Bronchial epithelial cell (primary cell): Measurements from ENCODE around the gene DDI1. TPM values are rescaled to one million over a fixed set of nuclear protein-coding genes. Genes with fewer than 3 reads are reported as not detected.

ENCODE experiments used
- DNase-seq: peaks from one replicate; pipeline ENCODE4 v3.0.0-alpha.2; 2010; ENCODE audit warnings: low read depth
- FAIRE-seq: peaks from 2 replicates; lab custom pipeline; 2011; peaks lifted over from hg19 to GRCh38; lab: Jason Lieb, UNC
- H3K27me3 ChIP-seq: 2 replicates; pipeline ENCODE4 v1.5.1; 2011; ENCODE audit warnings: low read length; ENCODE audit not compliant: control insufficient read depth, insufficient read depth
- H3K36me3 ChIP-seq: 2 replicates; pipeline ENCODE4 v1.5.1; 2011; ENCODE audit warnings: low read length; ENCODE audit not compliant: control insufficient read depth, insufficient read depth
- H3K4me3 ChIP-seq: 2 replicates; pipeline ENCODE4 v1.5.1; 2011; ENCODE audit warnings: mild to moderate bottlenecking, low read depth, low read length, control low read depth
- total RNA-seq: library from RNA; depleted of rRNA; stranded (reverse); fragments of >200 nt; gene quantifications from 2 replicates; pipeline ENCODE4 v1.2.1, GENCODE V29; 2014
- TF ChIP-seq, protein P1 (sequence below): IDR thresholded peaks from 2 replicates; pipeline ENCODE4 v1.5.1; 2011; ENCODE audit warnings: mild to moderate bottlenecking, moderate library complexity, low read length, control low read depth, inconsistent platforms; ENCODE audit not compliant: insufficient read depth, severe bottlenecking

DDI1 gene
- total RNA-seq, 1 donor from 2014 or later = not detected

DNA sequence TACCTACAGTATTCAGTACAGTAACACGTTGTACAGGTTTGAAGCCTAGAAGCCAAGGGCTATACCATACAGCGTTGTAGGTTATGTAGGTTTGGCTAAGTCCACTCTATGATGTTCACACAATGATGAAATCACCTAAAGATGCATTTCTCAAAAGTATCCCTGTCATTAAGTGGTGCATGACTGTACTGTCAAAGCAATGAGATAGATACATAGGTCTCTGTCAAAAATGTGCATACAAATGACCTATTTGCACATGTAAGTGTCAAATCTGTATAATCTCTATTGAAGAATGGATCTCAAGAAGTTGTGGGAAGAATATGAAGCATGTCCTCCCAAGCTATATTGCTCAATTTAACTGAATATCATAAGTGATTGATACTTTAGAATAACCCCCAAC lies 11.9 kb upstream of the DDI1 start:
- Histone ChIP-seq H3K36me3 (no peaks in the 10 kb centered on the region), H3K27me3 (no peaks in the 10 kb centered on the region), H3K4me3 (no peak overlapping the region)
- TF ChIP-seq, protein P1, sequence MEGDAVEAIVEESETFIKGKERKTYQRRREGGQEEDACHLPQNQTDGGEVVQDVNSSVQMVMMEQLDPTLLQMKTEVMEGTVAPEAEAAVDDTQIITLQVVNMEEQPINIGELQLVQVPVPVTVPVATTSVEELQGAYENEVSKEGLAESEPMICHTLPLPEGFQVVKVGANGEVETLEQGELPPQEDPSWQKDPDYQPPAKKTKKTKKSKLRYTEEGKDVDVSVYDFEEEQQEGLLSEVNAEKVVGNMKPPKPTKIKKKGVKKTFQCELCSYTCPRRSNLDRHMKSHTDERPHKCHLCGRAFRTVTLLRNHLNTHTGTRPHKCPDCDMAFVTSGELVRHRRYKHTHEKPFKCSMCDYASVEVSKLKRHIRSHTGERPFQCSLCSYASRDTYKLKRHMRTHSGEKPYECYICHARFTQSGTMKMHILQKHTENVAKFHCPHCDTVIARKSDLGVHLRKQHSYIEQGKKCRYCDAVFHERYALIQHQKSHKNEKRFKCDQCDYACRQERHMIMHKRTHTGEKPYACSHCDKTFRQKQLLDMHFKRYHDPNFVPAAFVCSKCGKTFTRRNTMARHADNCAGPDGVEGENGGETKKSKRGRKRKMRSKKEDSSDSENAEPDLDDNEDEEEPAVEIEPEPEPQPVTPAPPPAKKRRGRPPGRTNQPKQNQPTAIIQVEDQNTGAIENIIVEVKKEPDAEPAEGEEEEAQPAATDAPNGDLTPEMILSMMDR = no peak
- FAIRE-seq = no peak
- DNase-seq = no peak

DNA sequence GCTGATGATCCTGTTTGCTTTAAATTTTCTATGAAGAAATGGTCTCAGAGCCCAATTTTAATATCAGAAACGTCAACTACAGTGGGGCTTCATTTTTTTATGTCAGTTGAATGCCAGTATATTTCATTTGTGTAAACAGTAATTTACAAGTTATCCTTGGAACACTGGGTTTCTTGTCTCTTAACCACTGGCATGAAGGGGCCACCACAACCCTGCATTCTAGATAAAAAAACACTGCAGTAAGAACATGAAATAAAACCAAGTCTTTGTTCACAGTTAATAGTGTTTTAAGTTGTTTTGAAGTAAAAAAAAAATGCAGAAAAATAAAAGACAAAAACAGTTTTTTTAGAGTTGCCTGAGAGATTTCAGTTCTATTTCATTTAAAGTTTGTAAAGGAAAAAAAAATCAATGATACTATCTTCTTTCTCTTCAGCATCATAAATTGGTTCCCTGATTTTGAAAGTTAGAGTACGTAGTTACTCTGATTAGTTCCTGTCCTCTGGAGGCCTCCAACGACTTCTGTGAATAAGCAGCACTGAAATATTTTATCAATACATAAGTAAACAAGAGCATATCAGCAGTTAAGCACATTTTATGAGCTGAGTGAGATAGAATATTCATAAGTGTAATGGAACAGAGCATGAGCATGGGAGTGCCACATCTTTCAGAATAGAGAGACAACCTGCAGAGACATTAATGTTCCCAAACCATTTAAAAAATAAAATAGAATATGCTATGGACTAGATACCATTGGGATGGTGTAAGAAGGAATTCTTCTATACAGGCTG lies 7.8 kb upstream of the DDI1 start:
- Histone ChIP-seq H3K4me3 (no peak overlapping the region), H3K36me3 (no peaks in the 10 kb centered on the region), H3K27me3 (no peaks in the 10 kb centered on the region)
- FAIRE-seq = no peak
- no peak for DNase-seq
- TF ChIP-seq, protein P1 = no peak

- peak; percentile 86 for DNase-seq
- H3K27me3 ChIP-seq = no peaks in the 10 kb centered on the region
- H3K36me3 ChIP-seq = no peaks in the 10 kb centered on the region
- TF ChIP-seq, protein P1 = no peak
- H3K4me3 ChIP-seq = no peak overlapping the region
- FAIRE-seq = no peak
These were observed 3.3 kb upstream of the DDI1 start for GRCh38 chr11:104033134-104033533.

GRCh38 chr11:104033561-104033960 lies 2.9 kb upstream of the DDI1 start:
- no peak for FAIRE-seq
- TF ChIP-seq, protein P1 = no peak
- Histone ChIP-seq H3K4me3 (no peak overlapping the region), H3K36me3 (no peaks in the 10 kb centered on the region), H3K27me3 (no peaks in the 10 kb centered on the region)
- no peak for DNase-seq

GRCh38 chr11:104036995-104037394 lies 555 bp downstream of the DDI1 start:
- Histone ChIP-seq H3K36me3 (no peaks in the 10 kb centered on the region), H3K4me3 (no peak overlapping the region), H3K27me3 (no peaks in the 10 kb centered on the region)
- TF ChIP-seq, protein P1 = no peak
- FAIRE-seq (no peak), DNase-seq (no peak)

DNA sequence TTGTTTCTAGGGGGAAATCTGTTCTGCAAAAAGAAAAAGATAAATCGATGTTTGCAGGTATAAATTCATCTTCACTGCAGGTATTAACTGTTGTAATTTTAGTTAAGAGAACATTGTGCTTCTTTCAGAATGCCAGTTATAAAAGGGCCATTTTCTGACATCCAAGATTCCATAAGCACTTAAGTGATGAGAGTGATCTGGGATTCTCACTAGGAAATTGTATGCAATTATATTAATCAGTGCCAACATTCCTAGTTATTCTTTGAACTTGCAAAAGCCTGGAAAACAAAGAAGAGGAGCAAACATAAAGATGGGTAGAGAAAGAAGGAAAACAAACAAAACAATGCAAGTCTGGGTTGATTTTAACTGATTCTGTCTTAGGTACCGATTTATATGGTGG lies 5.4 kb downstream of the DDI1 start:
- no peak for FAIRE-seq

More for the DNA sequence above, 5.4 kb downstream of the DDI1 start:
- H3K4me3 ChIP-seq = no peak overlapping the region
- H3K36me3 ChIP-seq = no peaks in the 10 kb centered on the region
- no peak for DNase-seq
- TF ChIP-seq, protein P1 = no peak
- H3K27me3 ChIP-seq = no peaks in the 10 kb centered on the region
